ENCODE results near the gene SHROOM1. TPM values are rescaled to one million over a fixed set of nuclear protein-coding genes. Genes with fewer than 3 reads are reported as not detected.
"Not testable (repeated sequence)": the region's sequence is repeated elsewhere in the genome, so short reads cannot be mapped to it uniquely, and the experiment has no call there.

The SHROOM1 gene
- total and polyA plus RNA-seq, 9 donors = 1.6 to 3.2 (median 2.4) TPM

- Histone ChIP-seq H3K27me3 (ENCODE audit: control insufficient read depth, insufficient read depth, low read length) (peaks cover 3% of the 10 kb centered on the region), H3K4me1 (ENCODE audit: control insufficient read depth, insufficient read depth, low read length) (peaks cover 32% of the 10 kb centered on the region), H3K4me3 (ENCODE audit: low read length) (no peak overlapping the region), H3K36me3 (ENCODE audit: control insufficient read depth, insufficient read depth, low read length) (peaks cover 32% of the 10 kb centered on the region), H3K9me3 (replicated peaks; ENCODE audit: control insufficient read depth, low read depth, low read length) (no peaks in the 10 kb centered on the region), H3K27ac (ENCODE audit: low read length) (no peak overlapping the region)
- WGBS (ENCODE audit: insufficient coverage) = no CpG with 5 or more reads among the region's 4 CpGs
- no peak for DNase-seq
Observed at GRCh38 chr5:132868754-132869153, 38.3 kb upstream of the SHROOM1 start.

GRCh38 chr5:132867046-132867451 is 36.6 kb upstream of the SHROOM1 start:
- WGBS (ENCODE audit: insufficient coverage) = 6% methylated on average over 3 of the region's 13 CpGs
- Histone ChIP-seq H3K4me3 (ENCODE audit: low read length) (peak overlapping the region; percentile 98), H3K36me3 (ENCODE audit: control insufficient read depth, insufficient read depth, low read length) (peaks cover 29% of the 10 kb centered on the region), H3K27ac (ENCODE audit: low read length) (peak overlapping the region; percentile 98), H3K4me1 (ENCODE audit: control insufficient read depth, insufficient read depth, low read length) (peaks cover 25% of the 10 kb centered on the region), H3K9me3 (replicated peaks; ENCODE audit: control insufficient read depth, low read depth, low read length) (no peaks in the 10 kb centered on the region), H3K27me3 (ENCODE audit: control insufficient read depth, insufficient read depth, low read length) (peaks cover 3% of the 10 kb centered on the region)
- no peak for DNase-seq

- WGBS (ENCODE audit: insufficient coverage) = under 1% methylated on average over 52 of the region's 55 CpGs
- H3K9me3 ChIP-seq (replicated peaks; ENCODE audit: control insufficient read depth, low read depth, low read length) = no peaks in the 10 kb centered on the region
- peak within 1 kb of the TSS; percentile 98 for H3K4me3 ChIP-seq (ENCODE audit: low read length)
- peaks cover 3% of the 10 kb centered on the region for H3K27me3 ChIP-seq (ENCODE audit: control insufficient read depth, insufficient read depth, low read length)
- peak within 1 kb of the TSS; percentile 98 for H3K27ac ChIP-seq (ENCODE audit: low read length)
- peaks cover 25% of the 10 kb centered on the region for H3K36me3 ChIP-seq (ENCODE audit: control insufficient read depth, insufficient read depth, low read length)
- peaks cover 23% of the 10 kb centered on the region for H3K4me1 ChIP-seq (ENCODE audit: control insufficient read depth, insufficient read depth, low read length)
- DNase-seq = peak; percentile 100
Observed at GRCh38 chr5:132866342-132867045, 36.0 kb upstream of the SHROOM1 start, which contains the start of the genes GDF9 and UQCRQ. Gene GDF9 (minus strand): TSS chr5:132866469. CDS start chr5:132864533, 1,936 bp downstream. Gene UQCRQ (plus strand): TSS chr5:132866642. CDS start chr5:132866882, 240 bp downstream.

GRCh38 chr5:132865668-132866341 is 35.4 kb upstream of the SHROOM1 start:
- no peak for DNase-seq

GRCh38 chr5:132860742-132861141 is 30.3 kb upstream of the SHROOM1 start:
- peaks cover 3% of the 10 kb centered on the region for H3K27me3 ChIP-seq (ENCODE audit: control insufficient read depth, insufficient read depth, low read length)
- 62% methylated on average over 2 of the region's 5 CpGs for WGBS (ENCODE audit: insufficient coverage)
- no peak overlapping the region for H3K27ac ChIP-seq (ENCODE audit: low read length)
- H3K4me3 ChIP-seq (ENCODE audit: low read length) = no peak overlapping the region
- no peaks in the 10 kb centered on the region for H3K36me3 ChIP-seq (ENCODE audit: control insufficient read depth, insufficient read depth, low read length)
- no peaks in the 10 kb centered on the region for H3K9me3 ChIP-seq (replicated peaks; ENCODE audit: control insufficient read depth, low read depth, low read length)
- peaks cover 4% of the 10 kb centered on the region for H3K4me1 ChIP-seq (ENCODE audit: control insufficient read depth, insufficient read depth, low read length)
- DNase-seq = no peak

More at GRCh38 chr5:132865668-132866341, 35.4 kb upstream of the SHROOM1 start:
- Histone ChIP-seq H3K9me3 (replicated peaks; ENCODE audit: control insufficient read depth, low read depth, low read length) (no peaks in the 10 kb centered on the region), H3K27me3 (ENCODE audit: control insufficient read depth, insufficient read depth, low read length) (peaks cover 3% of the 10 kb centered on the region), H3K4me3 (ENCODE audit: low read length) (peak overlapping the region; percentile 98), H3K36me3 (ENCODE audit: control insufficient read depth, insufficient read depth, low read length) (peaks cover 25% of the 10 kb centered on the region), H3K4me1 (ENCODE audit: control insufficient read depth, insufficient read depth, low read length) (peaks cover 22% of the 10 kb centered on the region), H3K27ac (ENCODE audit: low read length) (peak overlapping the region; percentile 98)
- 4% methylated on average over 17 of the region's 30 CpGs for WGBS (ENCODE audit: insufficient coverage)

- WGBS (ENCODE audit: insufficient coverage) = no CpG with 5 or more reads among the region's 2 CpGs
- Histone ChIP-seq H3K27ac (ENCODE audit: low read length) (no peak overlapping the region), H3K4me3 (ENCODE audit: low read length) (no peak overlapping the region), H3K4me1 (ENCODE audit: control insufficient read depth, insufficient read depth, low read length) (no peaks in the 10 kb centered on the region), H3K36me3 (ENCODE audit: control insufficient read depth, insufficient read depth, low read length) (no peaks in the 10 kb centered on the region), H3K27me3 (ENCODE audit: control insufficient read depth, insufficient read depth, low read length) (peaks cover 3% of the 10 kb centered on the region), H3K9me3 (replicated peaks; ENCODE audit: control insufficient read depth, low read depth, low read length) (no peaks in the 10 kb centered on the region)
- no peak for DNase-seq
Observed at GRCh38 chr5:132859889-132860437, 29.5 kb upstream of the SHROOM1 start.

- no peak for DNase-seq
- Histone ChIP-seq H3K27me3 (ENCODE audit: control insufficient read depth, insufficient read depth, low read length) (no peaks in the 10 kb centered on the region), H3K27ac (ENCODE audit: low read length) (no peak overlapping the region), H3K9me3 (replicated peaks; ENCODE audit: control insufficient read depth, low read depth, low read length) (no peaks in the 10 kb centered on the region), H3K4me1 (ENCODE audit: control insufficient read depth, insufficient read depth, low read length) (no peaks in the 10 kb centered on the region), H3K4me3 (ENCODE audit: low read length) (no peak overlapping the region), H3K36me3 (ENCODE audit: control insufficient read depth, insufficient read depth, low read length) (no peaks in the 10 kb centered on the region)
- WGBS (ENCODE audit: insufficient coverage) = no CpG with 5 or more reads among the region's 3 CpGs
Observed at GRCh38 chr5:132856011-132856410, 25.6 kb upstream of the SHROOM1 start.

- 91% methylated on average over 4 of the region's 5 CpGs for WGBS (ENCODE audit: insufficient coverage)
- not testable (repeated sequence) for H3K27me3 ChIP-seq (ENCODE audit: control insufficient read depth, insufficient read depth, low read length); DNase-seq; H3K4me1 ChIP-seq (ENCODE audit: control insufficient read depth, insufficient read depth, low read length); H3K27ac ChIP-seq (ENCODE audit: low read length); H3K36me3 ChIP-seq (ENCODE audit: control insufficient read depth, insufficient read depth, low read length); H3K4me3 ChIP-seq (ENCODE audit: low read length); H3K9me3 ChIP-seq (replicated peaks; ENCODE audit: control insufficient read depth, low read depth, low read length)
Observed at GRCh38 chr5:132854992-132855391, 24.5 kb upstream of the SHROOM1 start.

GRCh38 chr5:132854301-132854700 is 23.9 kb upstream of the SHROOM1 start:
- Histone ChIP-seq H3K4me1 (ENCODE audit: control insufficient read depth, insufficient read depth, low read length) (no peaks in the 10 kb centered on the region), H3K27me3 (ENCODE audit: control insufficient read depth, insufficient read depth, low read length) (no peaks in the 10 kb centered on the region), H3K27ac (ENCODE audit: low read length) (no peak overlapping the region), H3K9me3 (replicated peaks; ENCODE audit: control insufficient read depth, low read depth, low read length) (no peaks in the 10 kb centered on the region), H3K4me3 (ENCODE audit: low read length) (no peak overlapping the region), H3K36me3 (ENCODE audit: control insufficient read depth, insufficient read depth, low read length) (no peaks in the 10 kb centered on the region)
- no peak for DNase-seq
- WGBS (ENCODE audit: insufficient coverage) = 0% methylated on average over 1 of the region's 3 CpGs

GRCh38 chr5:132853790-132854189 is 23.3 kb upstream of the SHROOM1 start:
- Histone ChIP-seq H3K4me3 (ENCODE audit: low read length) (no peak overlapping the region), H3K27ac (ENCODE audit: low read length) (peak overlapping the region; percentile 25), H3K4me1 (ENCODE audit: control insufficient read depth, insufficient read depth, low read length) (no peaks in the 10 kb centered on the region), H3K9me3 (replicated peaks; ENCODE audit: control insufficient read depth, low read depth, low read length) (no peaks in the 10 kb centered on the region), H3K36me3 (ENCODE audit: control insufficient read depth, insufficient read depth, low read length) (no peaks in the 10 kb centered on the region), H3K27me3 (ENCODE audit: control insufficient read depth, insufficient read depth, low read length) (no peaks in the 10 kb centered on the region)
- no CpG with 5 or more reads among the region's 1 CpG for WGBS (ENCODE audit: insufficient coverage)
- no peak for DNase-seq
